ENCODE measurements around the gene ACAP3.

GRCh38 chr1:1283821-1284220 lies 23.9 kb downstream of the ACAP3 start:
- TF ChIP-seq CTCF (conservative IDR thresholded peaks at IDR 0.05; ENCODE audit: low read depth in 2 of 2) = no peak; a peak in 1 of 4 replicates
- TF ChIP-seq REST (IDR thresholded peaks at IDR 0.05; ENCODE audit: unreplicated experiment) = no peak
- TF ChIP-seq POLR2AphosphoS5 (IDR thresholded peaks at IDR 0.05; ENCODE audit: low read depth) = no peak
- TF ChIP-seq ZNF462 (CRISPR knock-in tag; IDR thresholded peaks at IDR 0.05) = no peak

All from GM23338 (cell line).